ENCODE data around the gene CLDN6. TPM values are rescaled to one million over a fixed set of nuclear protein-coding genes. Genes with fewer than 3 reads are reported as not detected.

The CLDN6 gene
- total and polyA plus RNA-seq, 2 of the 13 experiments (the other 11 are each of a cell fraction or from before 2014, with no cell fraction given) = 5.9 to 7.6 TPM

DNA sequence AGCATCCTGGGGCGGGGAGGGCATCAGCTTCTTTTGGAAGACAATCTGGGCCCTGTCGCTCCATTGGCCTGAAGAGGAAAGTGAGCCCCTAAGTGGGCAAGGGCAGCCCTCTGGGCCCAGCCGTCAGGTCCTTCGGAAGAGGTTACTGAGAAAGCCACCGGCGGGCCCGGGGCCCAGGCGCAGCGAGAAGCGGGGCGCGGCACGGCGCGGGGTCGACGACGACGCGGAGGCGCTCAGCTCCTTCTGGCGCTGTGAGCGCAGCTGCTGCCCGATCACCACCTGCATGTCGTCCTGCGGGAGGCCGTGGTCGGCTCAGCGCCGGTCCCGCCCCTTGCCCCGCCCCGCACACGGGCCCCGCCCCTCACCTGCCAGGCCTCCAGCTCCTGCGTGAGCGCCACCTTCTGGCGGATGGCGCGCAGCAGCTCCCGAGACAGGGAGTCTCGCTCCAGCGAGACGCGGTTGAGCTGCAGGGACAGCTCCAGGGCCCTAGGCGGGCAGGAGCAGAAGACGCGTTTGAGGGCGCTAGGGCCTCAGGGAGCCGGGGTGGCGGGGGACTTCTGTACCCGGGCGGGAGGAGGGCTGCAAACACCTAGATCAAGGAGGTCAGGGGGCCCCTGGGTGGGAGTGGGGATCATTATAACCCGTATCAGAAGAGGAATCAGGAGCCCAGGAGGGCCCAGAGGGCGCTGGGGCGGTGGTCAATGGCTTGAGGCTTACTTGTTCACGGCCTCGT lies 10.2 kb upstream of the CLDN6 start (continued):
- TF ChIP-seq, protein P1, sequence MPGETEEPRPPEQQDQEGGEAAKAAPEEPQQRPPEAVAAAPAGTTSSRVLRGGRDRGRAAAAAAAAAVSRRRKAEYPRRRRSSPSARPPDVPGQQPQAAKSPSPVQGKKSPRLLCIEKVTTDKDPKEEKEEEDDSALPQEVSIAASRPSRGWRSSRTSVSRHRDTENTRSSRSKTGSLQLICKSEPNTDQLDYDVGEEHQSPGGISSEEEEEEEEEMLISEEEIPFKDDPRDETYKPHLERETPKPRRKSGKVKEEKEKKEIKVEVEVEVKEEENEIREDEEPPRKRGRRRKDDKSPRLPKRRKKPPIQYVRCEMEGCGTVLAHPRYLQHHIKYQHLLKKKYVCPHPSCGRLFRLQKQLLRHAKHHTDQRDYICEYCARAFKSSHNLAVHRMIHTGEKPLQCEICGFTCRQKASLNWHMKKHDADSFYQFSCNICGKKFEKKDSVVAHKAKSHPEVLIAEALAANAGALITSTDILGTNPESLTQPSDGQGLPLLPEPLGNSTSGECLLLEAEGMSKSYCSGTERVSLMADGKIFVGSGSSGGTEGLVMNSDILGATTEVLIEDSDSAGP (CRISPR knock-in tag; IDR thresholded peaks at IDR 0.05; ENCODE audit: borderline replicate concordance) = no peak
- no peak for TF ChIP-seq ZNF263 (CRISPR knock-in tag; IDR thresholded peaks at IDR 0.05)
- no peak for TF ChIP-seq TOPORS (CRISPR knock-in tag; IDR thresholded peaks at IDR 0.05)
- no peak for TF ChIP-seq ZSCAN29 (CRISPR knock-in tag; conservative IDR thresholded peaks at IDR 0.05)
- TF ChIP-seq, protein P2, sequence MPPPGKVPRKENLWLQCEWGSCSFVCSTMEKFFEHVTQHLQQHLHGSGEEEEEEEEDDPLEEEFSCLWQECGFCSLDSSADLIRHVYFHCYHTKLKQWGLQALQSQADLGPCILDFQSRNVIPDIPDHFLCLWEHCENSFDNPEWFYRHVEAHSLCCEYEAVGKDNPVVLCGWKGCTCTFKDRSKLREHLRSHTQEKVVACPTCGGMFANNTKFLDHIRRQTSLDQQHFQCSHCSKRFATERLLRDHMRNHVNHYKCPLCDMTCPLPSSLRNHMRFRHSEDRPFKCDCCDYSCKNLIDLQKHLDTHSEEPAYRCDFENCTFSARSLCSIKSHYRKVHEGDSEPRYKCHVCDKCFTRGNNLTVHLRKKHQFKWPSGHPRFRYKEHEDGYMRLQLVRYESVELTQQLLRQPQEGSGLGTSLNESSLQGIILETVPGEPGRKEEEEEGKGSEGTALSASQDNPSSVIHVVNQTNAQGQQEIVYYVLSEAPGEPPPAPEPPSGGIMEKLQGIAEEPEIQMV (CRISPR knock-in tag; IDR thresholded peaks at IDR 0.05; ENCODE audit: low read depth) = no peak
- TF ChIP-seq CEBPG (CRISPR knock-in tag; IDR thresholded peaks at IDR 0.05) = no peak
- TF ChIP-seq SP4 (CRISPR knock-in tag; IDR thresholded peaks at IDR 0.05) = peak; percentile 78; the same call in 1 of the 2 replicates
- no peak for TF ChIP-seq ZNF207 (IDR thresholded peaks at IDR 0.05; ENCODE audit: borderline replicate concordance)
- no peak for TF ChIP-seq ZNF510 (CRISPR knock-in tag; IDR thresholded peaks at IDR 0.05; ENCODE audit: low read depth)
- TF ChIP-seq ZNF547 (CRISPR knock-in tag; IDR thresholded peaks at IDR 0.05) = no peak; the same call in 1 of the 2 replicates
- no peak for TF ChIP-seq TRIM24 (CRISPR knock-in tag; IDR thresholded peaks at IDR 0.05)
- TF ChIP-seq RFXAP (CRISPR knock-in tag; IDR thresholded peaks at IDR 0.05; ENCODE audit: borderline replicate concordance) = no peak
- TF ChIP-seq, protein P3, sequence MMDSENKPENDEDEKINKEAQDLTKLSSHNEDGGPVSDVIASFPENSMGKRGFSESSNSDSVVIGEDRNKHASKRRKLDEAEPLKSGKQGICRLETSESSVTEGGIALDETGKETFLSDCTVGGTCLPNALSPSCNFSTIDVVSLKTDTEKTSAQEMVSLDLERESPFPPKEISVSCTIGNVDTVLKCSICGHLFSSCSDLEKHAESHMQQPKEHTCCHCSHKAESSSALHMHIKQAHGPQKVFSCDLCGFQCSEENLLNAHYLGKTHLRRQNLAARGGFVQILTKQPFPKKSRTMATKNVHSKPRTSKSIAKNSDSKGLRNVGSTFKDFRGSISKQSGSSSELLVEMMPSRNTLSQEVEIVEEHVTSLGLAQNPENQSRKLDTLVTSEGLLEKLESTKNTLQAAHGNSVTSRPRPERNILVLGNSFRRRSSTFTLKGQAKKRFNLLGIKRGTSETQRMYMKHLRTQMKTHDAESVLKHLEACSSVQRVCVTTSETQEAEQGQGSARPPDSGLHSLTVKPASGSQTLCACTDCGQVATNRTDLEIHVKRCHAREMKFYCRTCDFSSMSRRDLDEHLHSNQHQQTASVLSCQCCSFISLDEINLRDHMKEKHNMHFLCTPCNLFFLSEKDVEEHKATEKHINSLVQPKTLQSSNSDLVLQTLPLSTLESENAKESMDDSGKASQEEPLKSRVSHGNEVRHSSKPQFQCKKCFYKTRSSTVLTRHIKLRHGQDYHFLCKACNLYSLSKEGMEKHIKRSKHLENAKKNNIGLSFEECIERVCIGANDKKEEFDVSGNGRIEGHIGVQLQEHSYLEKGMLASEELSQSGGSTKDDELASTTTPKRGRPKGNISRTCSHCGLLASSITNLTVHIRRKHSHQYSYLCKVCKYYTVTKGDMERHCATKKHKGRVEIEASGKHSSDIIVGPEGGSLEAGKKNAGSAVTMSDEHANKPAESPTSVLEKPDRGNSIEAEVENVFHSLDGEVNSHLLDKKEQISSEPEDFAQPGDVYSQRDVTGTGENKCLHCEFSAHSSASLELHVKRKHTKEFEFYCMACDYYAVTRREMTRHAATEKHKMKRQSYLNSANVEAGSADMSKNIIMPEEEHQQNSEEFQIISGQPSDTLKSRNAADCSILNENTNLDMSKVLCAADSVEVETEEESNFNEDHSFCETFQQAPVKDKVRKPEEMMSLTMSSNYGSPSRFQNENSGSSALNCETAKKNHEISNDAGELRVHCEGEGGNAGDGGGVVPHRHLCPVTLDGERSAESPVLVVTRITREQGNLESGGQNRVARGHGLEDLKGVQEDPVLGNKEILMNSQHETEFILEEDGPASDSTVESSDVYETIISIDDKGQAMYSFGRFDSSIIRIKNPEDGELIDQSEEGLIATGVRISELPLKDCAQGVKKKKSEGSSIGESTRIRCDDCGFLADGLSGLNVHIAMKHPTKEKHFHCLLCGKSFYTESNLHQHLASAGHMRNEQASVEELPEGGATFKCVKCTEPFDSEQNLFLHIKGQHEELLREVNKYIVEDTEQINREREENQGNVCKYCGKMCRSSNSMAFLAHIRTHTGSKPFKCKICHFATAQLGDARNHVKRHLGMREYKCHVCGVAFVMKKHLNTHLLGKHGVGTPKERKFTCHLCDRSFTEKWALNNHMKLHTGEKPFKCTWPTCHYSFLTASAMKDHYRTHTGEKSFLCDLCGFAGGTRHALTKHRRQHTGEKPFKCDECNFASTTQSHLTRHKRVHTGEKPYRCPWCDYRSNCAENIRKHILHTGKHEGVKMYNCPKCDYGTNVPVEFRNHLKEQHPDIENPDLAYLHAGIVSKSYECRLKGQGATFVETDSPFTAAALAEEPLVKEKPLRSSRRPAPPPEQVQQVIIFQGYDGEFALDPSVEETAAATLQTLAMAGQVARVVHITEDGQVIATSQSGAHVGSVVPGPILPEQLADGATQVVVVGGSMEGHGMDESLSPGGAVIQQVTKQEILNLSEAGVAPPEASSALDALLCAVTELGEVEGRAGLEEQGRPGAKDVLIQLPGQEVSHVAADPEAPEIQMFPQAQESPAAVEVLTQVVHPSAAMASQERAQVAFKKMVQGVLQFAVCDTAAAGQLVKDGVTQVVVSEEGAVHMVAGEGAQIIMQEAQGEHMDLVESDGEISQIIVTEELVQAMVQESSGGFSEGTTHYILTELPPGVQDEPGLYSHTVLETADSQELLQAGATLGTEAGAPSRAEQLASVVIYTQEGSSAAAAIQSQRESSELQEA (CRISPR knock-in tag; IDR thresholded peaks at IDR 0.05; ENCODE audit: not compliant biosample characterization) = no peak
- TF ChIP-seq, protein P4, sequence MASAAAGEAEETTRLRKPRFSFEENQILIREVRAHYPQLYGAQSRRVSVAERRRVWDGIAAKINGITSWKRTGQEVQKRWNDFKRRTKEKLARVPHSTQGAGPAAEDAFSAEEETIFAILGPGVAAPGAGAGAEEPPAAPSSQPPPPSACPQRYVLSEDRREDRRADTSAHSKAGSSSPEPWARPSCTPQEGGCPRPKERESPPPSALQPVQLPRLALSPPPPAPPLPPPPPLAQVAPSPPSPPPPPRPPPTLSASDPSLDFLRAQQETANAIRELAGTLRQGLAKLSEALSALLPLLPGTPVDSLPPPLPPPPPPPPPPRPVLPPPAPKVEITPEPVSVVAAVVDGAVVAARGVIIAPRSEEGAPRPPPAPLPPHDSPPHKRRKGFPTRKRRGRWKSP (CRISPR knock-in tag; IDR thresholded peaks at IDR 0.05) = no peak
- TF ChIP-seq MEIS1 (CRISPR knock-in tag; IDR thresholded peaks at IDR 0.05; ENCODE audit: borderline replicate concordance) = no peak
- TF ChIP-seq CCDC6 (CRISPR knock-in tag; IDR thresholded peaks at IDR 0.05) = no peak
- TF ChIP-seq GATAD2A (CRISPR knock-in tag; IDR thresholded peaks at IDR 0.05) = no peak
